ENCODE data around the gene HOXA10.

DNA sequence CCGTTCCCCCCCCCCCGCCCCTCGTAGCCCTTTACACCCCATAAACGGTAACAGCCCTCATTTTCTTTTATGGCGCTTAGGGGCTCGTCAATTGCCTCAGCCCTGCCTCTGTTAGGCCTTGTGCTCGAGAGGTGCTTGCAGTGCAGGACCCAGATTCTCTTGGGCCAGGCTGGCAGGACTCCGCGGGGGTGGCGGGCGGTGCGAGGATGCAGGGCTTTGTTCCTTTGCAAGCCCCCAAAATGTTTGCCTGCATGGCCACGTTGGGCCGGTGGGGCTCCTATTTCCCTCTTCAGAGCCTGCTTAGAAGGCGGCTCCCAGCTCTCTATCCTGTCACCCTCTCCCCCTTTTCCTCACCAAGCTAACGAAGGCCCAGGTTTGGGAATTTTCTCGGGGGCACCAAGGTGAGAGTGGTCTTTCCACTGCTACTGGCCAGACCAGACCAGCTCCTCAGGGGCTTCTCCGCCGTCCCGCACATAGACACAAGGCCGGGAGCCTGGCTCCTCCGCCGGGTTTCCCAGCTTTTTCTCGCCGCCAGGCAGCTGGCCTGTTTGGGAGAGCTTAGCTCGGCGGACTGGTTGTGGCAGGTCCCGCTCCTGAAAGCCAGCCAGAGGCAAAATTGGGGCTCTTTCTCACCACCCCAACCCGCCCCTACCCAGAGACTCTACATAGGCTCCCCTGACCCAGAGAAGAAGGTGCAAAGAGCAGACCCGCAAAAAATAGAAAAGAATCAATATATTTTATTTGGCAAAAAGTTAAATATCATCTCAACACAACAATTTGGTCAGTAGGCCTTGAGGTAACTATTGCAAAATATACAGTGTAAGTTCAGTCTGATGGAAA, 12.2 kb downstream of the HOXA10 start:
- TF ChIP-seq, protein P1, sequence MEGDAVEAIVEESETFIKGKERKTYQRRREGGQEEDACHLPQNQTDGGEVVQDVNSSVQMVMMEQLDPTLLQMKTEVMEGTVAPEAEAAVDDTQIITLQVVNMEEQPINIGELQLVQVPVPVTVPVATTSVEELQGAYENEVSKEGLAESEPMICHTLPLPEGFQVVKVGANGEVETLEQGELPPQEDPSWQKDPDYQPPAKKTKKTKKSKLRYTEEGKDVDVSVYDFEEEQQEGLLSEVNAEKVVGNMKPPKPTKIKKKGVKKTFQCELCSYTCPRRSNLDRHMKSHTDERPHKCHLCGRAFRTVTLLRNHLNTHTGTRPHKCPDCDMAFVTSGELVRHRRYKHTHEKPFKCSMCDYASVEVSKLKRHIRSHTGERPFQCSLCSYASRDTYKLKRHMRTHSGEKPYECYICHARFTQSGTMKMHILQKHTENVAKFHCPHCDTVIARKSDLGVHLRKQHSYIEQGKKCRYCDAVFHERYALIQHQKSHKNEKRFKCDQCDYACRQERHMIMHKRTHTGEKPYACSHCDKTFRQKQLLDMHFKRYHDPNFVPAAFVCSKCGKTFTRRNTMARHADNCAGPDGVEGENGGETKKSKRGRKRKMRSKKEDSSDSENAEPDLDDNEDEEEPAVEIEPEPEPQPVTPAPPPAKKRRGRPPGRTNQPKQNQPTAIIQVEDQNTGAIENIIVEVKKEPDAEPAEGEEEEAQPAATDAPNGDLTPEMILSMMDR (IDR thresholded peaks at IDR 0.05), result no peak
- TF ChIP-seq POLR2A (IDR thresholded peaks at IDR 0.05) (no peak), POLR2AphosphoS5 (IDR thresholded peaks at IDR 0.05) (no peak)

Measured in breast epithelium (tissue), 3 donors.